ENCODE results near the gene SENP5. TPM values are rescaled to one million over a fixed set of nuclear protein-coding genes. Genes with fewer than 3 reads are reported as not detected.

SENP5 gene
- total and polyA plus RNA-seq, 9 of the 15 experiments (the other 6 are each of a cell fraction or from before 2014, with no cell fraction given), result 18.3 to 59.7 (median 35.8) TPM

DNA sequence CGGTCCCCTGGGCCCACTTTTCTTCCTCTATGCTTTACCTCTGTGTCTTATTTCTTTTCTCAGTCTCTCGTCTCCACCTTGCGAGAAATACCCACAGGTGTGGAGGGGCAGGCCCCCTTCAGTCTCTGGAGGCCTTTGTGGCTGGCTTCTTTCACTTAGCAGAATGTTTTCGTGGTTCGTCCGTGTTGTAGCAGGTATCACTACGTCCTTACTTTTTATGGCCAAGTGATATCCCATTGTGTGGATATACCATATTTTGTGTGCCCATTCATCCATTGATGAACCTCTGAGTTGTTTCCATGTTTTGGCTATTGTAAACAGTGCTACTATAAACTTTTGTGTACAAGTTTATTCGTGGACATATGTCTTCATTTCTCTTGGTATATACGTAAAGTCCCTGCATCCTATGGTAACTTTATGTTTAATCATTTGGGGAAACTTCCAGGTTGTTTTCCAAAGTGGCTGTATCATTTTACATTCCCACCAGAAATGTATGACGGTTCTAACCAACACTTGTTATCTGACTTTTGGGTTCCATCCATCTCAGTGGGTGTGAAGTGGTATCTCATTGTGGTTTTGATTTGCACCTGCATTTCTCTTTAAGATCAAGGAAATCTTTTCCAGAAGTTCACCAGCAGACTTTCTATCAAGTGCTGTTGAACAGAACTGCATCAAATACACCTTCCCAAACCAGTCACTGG lies 95.4 kb downstream of the SENP5 start:
- intact Hi-C loops (cut with micrococcal nuclease), result no loop called here
- WGBS (ENCODE audit: insufficient coverage, low coverage, missing lambda C conversion rate), result 70% methylated on average over 10 of the region's 10 CpGs
- no peak for TF ChIP-seq ETV5 (CRISPR knock-in tag; IDR thresholded peaks at IDR 0.05; ENCODE audit: low read depth)
- TF ChIP-seq MEIS2 (IDR thresholded peaks at IDR 0.05; ENCODE audit: partially characterized antibody), result no peak
- Histone ChIP-seq H3K9me1 (ENCODE audit: control insufficient read depth, insufficient read depth, low read length) (no peaks in the 10 kb centered on the region), H3K4me2 (ENCODE audit: insufficient read depth, low read length) (no peak overlapping the region), H4K20me1 (replicated peaks; ENCODE audit: control insufficient read depth, insufficient read depth, low read length) (no peaks in the 10 kb centered on the region), H3K4me1 (replicated peaks in 1 of 2; ENCODE audit: control insufficient read depth in 2 of 2, insufficient read depth in 2 of 2, low read length in 2 of 2) (peaks cover 3 to 4% of the 10 kb centered on the region in 2 experiments; a peak in 2 of 5 replicates), H3K4me3 (no peak overlapping the region), H3K36me3 (ENCODE audit: control insufficient read depth, insufficient read depth, low read length) (peaks cover 8% of the 10 kb centered on the region; the same call in 1 of the 3 replicates), H3K9ac (ENCODE audit: insufficient read depth in 1 of 2, low read depth in 2 of 2, low read length in 2 of 2) (no peak overlapping the region), H3K79me2 (ENCODE audit: control insufficient read depth, insufficient read depth, low read length) (peaks cover 7% of the 10 kb centered on the region; the same call in 2 of the 3 replicates), H3K27me3 (ENCODE audit: control insufficient read depth in 2 of 2, insufficient read depth in 2 of 2, low read length in 2 of 2) (no peaks in the 10 kb centered on the region), H2AFZ (ENCODE audit: low read depth, low read length) (no peak overlapping the region), H3K27ac (ENCODE audit: extremely low read depth, low read depth, low read length) (no peak overlapping the region), H3K9me3 (replicated peaks; ENCODE audit: control insufficient read depth, insufficient read depth, low read depth, low read length) (0 out of 2 replicates have a peak, but pooled peaks cover 3% of the 10 kb centered on the region)
- DNase-seq (ENCODE audit: extremely low read depth in 1 of 4, low spot score in 3 of 4), result no peak
- in situ Hi-C loops (cut with MboI), result no loop called here
- ChIA-PET POLR2A (no interaction called here), CTCF (ENCODE audit: low intra/inter-chr PET ratio) (no interaction called here)
- peak; percentile 52 for FAIRE-seq
- no TSS peak for BruUV-seq (replicated peaks)
- ATAC-seq, result no peak

DNA sequence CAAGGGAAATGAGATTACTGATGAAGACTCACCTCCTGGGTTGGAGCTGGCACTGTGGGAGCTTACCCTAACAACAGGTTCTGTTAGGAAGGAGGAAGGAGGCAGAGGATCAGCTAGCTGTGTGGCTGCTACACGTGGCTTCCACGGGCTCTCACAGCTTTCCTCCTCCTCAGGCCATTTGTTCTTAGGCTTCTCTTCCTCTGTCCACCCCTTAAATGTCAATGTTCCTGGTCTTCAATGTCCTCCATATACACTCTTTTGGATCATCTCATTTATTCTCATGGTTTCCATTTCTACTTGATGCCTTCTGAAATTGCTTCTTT lies 95.9 kb downstream of the SENP5 start:
- peaks cover 12% of the 10 kb centered on the region; the same call in 2 of the 3 replicates for H3K79me2 ChIP-seq (ENCODE audit: control insufficient read depth, insufficient read depth, low read length)
- peaks cover 4 to 9% of the 10 kb centered on the region in 2 experiments; a peak in 2 of 5 replicates for H3K4me1 ChIP-seq (replicated peaks in 1 of 2; ENCODE audit: control insufficient read depth in 2 of 2, insufficient read depth in 2 of 2, low read length in 2 of 2)
- DNase-seq (ENCODE audit: extremely low read depth in 1 of 4, low spot score in 3 of 4) (no peak), FAIRE-seq (no peak), ATAC-seq (no peak)
- H2AFZ ChIP-seq (ENCODE audit: low read depth, low read length), result no peak overlapping the region
- H3K4me3 ChIP-seq, result no peak overlapping the region
- H3K9me1 ChIP-seq (ENCODE audit: control insufficient read depth, insufficient read depth, low read length), result no peaks in the 10 kb centered on the region
- WGBS (ENCODE audit: insufficient coverage, low coverage, missing lambda C conversion rate), result 57% methylated on average over 2 of the region's 2 CpGs
- BruUV-seq (replicated peaks), result no TSS peak
- no peak overlapping the region for H3K4me2 ChIP-seq (ENCODE audit: insufficient read depth, low read length)
- H3K27me3 ChIP-seq (ENCODE audit: control insufficient read depth in 2 of 2, insufficient read depth in 2 of 2, low read length in 2 of 2), result no peaks in the 10 kb centered on the region
- ChIA-PET POLR2A (interaction anchor here (1.3 kb wide), 1 partner anchor 12 kb away, joined by 3 read pairs; no protein-coding TSS in a partner anchor), CTCF (ENCODE audit: low intra/inter-chr PET ratio) (no interaction called here)
- intact Hi-C loops (cut with micrococcal nuclease) (no loop called here), in situ Hi-C loops (cut with MboI) (no loop called here)
- H3K9ac ChIP-seq (ENCODE audit: insufficient read depth in 1 of 2, low read depth in 2 of 2, low read length in 2 of 2), result no peak overlapping the region
- peaks cover 8% of the 10 kb centered on the region; the same call in 1 of the 3 replicates for H3K36me3 ChIP-seq (ENCODE audit: control insufficient read depth, insufficient read depth, low read length)
- 0 out of 2 replicates have a peak, but pooled peaks cover 3% of the 10 kb centered on the region for H3K9me3 ChIP-seq (replicated peaks; ENCODE audit: control insufficient read depth, insufficient read depth, low read depth, low read length)
- H4K20me1 ChIP-seq (replicated peaks; ENCODE audit: control insufficient read depth, insufficient read depth, low read length), result no peaks in the 10 kb centered on the region
- no peak overlapping the region for H3K27ac ChIP-seq (ENCODE audit: extremely low read depth, low read depth, low read length)
- TF ChIP-seq, protein P1, sequence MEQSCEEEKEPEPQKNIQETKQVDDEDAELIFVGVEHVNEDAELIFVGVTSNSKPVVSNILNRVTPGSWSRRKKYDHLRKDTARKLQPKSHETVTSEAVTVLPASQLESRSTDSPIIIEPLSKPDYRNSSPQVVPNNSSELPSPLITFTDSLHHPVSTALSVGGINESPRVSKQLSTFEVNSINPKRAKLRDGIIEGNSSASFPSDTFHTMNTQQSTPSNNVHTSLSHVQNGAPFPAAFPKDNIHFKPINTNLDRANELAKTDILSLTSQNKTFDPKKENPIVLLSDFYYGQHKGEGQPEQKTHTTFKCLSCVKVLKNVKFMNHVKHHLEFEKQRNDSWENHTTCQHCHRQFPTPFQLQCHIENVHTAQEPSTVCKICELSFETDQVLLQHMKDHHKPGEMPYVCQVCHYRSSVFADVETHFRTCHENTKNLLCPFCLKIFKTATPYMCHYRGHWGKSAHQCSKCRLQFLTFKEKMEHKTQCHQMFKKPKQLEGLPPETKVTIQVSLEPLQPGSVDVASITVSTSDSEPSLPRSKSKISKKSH (CRISPR knock-in tag; IDR thresholded peaks at IDR 0.05), result no peak

Data from K562 (cell line).